ENCODE results near the gene TPR.

DNA sequence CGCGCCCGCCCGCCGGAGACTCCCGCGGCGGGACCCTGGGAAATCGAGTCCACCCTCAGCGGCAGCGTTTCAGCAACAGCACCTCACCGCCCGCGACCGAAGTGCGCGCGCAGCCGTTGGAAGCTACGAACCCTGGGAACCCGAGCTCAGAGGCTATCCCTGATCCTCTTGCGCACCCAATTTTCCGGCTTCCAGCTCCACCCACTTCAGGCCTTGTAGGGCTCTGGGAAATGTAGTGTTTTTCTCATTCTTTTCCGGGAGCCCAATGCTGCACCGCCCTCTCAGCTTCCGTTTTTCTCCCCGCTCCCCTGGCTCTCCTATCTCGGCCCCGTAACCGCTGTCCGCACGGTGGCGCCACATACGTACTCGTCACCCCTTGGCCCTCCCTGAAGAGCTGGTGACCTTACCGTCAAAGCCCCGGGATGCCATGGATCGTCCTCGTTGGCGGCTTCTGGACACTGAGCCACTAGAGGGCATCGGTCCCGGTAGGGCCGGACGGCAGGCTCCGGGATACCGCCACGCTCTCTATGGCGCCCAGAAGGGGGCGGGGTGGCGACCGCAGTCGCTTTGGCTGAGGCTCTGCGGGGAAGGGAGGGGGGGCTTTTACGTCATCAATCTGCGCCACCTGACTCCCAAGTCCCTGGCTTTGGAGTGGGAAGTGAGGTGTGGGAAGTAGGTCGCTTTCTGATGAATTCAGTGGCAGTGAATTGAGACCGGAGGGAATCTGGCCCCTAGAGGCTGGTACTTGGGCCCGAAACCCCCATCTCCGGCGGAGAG, at the start of gene TPR, which contains the start of gene ODR4:
- peak; percentile 96 to 98 (median 97) for TF ChIP-seq CTCF (IDR thresholded peaks at IDR 0.05)
- TF ChIP-seq POLR2AphosphoS5 (IDR thresholded peaks at IDR 0.05), result peak; percentile 83 to 87 (median 87)

Data from breast epithelium (tissue), 3 donors.